A172 (cell line): ENCODE results near the gene PRPF4. TPM values are rescaled to one million over a fixed set of nuclear protein-coding genes. Genes with fewer than 3 reads are reported as not detected.

Experiments used
- DNase-seq: peaks from one replicate; pipeline ENCODE4 v3.0.0-alpha.2; 2015; ENCODE audit warnings: low spot score
- total RNA-seq: library from RNA; depleted of rRNA; stranded (reverse); fragments of >200 nt; shearing (Covaris generic); gene quantifications from 2 replicates; pipeline ENCODE4 v1.2.3, GENCODE V29; 2014; rRNA removed

PRPF4 gene
- total RNA-seq, 1 experiment from 2014 or later, result 54.3 TPM

- no peak for DNase-seq
These were observed 36.5 kb downstream of the PRPF4 start for GRCh38 chr9:113311961-113312360.

GRCh38 chr9:113313261-113313660 lies 37.8 kb downstream of the PRPF4 start:
- DNase-seq, result no peak

GRCh38 chr9:113315231-113315630 lies 39.8 kb downstream of the PRPF4 start:
- no peak for DNase-seq

GRCh38 chr9:113316030-113316429 lies 40.6 kb downstream of the PRPF4 start:
- no peak for DNase-seq

- no peak for DNase-seq
These were observed 42.3 kb downstream of the PRPF4 start for GRCh38 chr9:113317777-113318176.

GRCh38 chr9:113319054-113319453 lies 43.6 kb downstream of the PRPF4 start:
- no peak for DNase-seq

GRCh38 chr9:113320051-113320450 lies 44.6 kb downstream of the PRPF4 start:
- no peak for DNase-seq

GRCh38 chr9:113322671-113323070 lies 47.2 kb downstream of the PRPF4 start:
- DNase-seq, result no peak

GRCh38 chr9:113326230-113326629 lies 50.8 kb downstream of the PRPF4 start:
- no peak for DNase-seq

- DNase-seq, result no peak
These were observed 52.8 kb downstream of the PRPF4 start for GRCh38 chr9:113328045-113328782.

- no peak for DNase-seq
These were observed 56.3 kb downstream of the PRPF4 start for GRCh38 chr9:113331780-113332179.

GRCh38 chr9:113337714-113338113 lies 62.3 kb downstream of the PRPF4 start:
- no peak for DNase-seq

- DNase-seq, result peak; percentile 70
These were observed 64.7 kb downstream of the PRPF4 start, which contains the start of gene WDR31 for GRCh38 chr9:113340011-113340699. TSS of gene WDR31 (minus strand) at chr9:113340275. CDS start at chr9:113332022, 8,253 bp downstream.

- DNase-seq, result no peak
These were observed 66.4 kb downstream of the PRPF4 start for GRCh38 chr9:113341712-113342410.

Other genes starting within 250 kb of the PRPF4 start
- gene ZFP37, start 218.9 kb upstream of the PRPF4 start, total RNA-seq, result 3.4 and 4.9 TPM in 2 replicates
- gene SLC31A2, start 124.7 kb upstream of the PRPF4 start, total RNA-seq, result 10.2 and 10.5 TPM in 2 replicates
- gene FKBP15, start 54.4 kb upstream of the PRPF4 start, total RNA-seq, result 23.7 and 24.3 TPM in 2 replicates
- gene SLC31A1, start 54.1 kb upstream of the PRPF4 start, total RNA-seq, result 15.3 and 16.2 TPM in 2 replicates
- gene CDC26, start 86 bp upstream of the PRPF4 start, total RNA-seq, result 49.2 and 63.4 TPM in 2 replicates
- gene RNF183, start 27.7 kb downstream of the PRPF4 start, total RNA-seq, result not detected in 2 replicates
- gene WDR31, start 64.6 kb downstream of the PRPF4 start, total RNA-seq, result 0.60 and 0.74 TPM in 2 replicates
- gene BSPRY, start 73.9 kb downstream of the PRPF4 start, total RNA-seq, result not detected in 2 replicates
- gene HDHD3, start 101.3 kb downstream of the PRPF4 start, total RNA-seq, result 19.2 and 23.2 TPM in 2 replicates
- gene ALAD, start 125.6 kb downstream of the PRPF4 start, total RNA-seq, result 8.4 and 8.8 TPM in 2 replicates
- 87.5 and 104 TPM in 2 replicates for gene POLE3, start 135.0 kb downstream of the PRPF4 start, total RNA-seq
- 0.50 and 0.76 TPM in 2 replicates for gene C9orf43, start 135.1 kb downstream of the PRPF4 start, total RNA-seq
- gene RGS3, start 188.1 kb downstream of the PRPF4 start, total RNA-seq, result 65.8 and 75.3 TPM in 2 replicates